Measurements from ENCODE around the gene GNMT.

DNA sequence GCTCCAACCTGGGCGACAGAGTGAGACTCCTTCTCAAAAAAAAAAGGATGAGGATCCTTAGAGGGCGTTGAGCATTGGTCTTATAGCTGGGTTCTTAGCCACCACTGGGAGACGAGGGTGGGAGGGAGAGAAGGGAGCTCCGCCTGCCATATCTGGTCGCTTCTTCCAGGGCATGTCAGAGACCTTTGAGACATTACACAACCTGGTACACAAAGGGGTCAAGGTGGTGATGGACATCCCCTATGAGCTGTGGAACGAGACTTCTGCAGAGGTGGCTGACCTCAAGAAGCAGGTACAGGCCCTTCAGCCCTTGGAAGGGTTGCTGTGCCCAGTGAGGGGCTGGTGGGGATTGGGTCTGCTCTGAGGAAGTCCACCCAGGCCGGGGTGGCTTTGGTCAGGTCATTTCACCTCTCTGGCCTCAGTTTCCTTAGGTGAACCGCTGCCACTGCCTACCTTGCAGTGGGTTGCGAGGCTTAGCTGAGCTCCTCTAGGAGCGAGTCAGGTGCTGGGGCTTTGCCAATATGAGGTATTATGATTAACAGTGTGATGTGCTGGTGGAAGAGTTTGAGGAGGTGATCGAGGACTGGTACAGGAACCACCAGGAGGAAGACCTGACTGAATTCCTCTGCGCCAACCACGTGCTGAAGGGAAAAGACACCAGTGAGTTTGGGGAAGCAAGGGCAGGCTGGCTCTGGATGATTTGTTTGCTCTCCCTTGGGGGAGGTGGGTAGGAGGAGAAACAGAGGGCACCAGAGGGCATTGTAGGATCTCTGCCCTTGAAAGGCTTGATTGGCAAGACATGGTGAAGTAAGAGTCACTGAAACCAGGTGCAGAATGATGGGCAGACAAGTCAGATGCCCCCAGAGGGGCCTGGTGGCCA is 22.8 kb upstream of the GNMT start:
- no peak for TF ChIP-seq SMC3 (conservative IDR thresholded peaks at IDR 0.05; ENCODE audit: insufficient read depth, low read depth, low read length)
- TF ChIP-seq JUN (IDR thresholded peaks at IDR 0.05; ENCODE audit: borderline replicate concordance, low read depth, low read length) = no peak
- TF ChIP-seq JUN (CRISPR knock-in tag; IDR thresholded peaks at IDR 0.05; ENCODE audit: borderline replicate concordance) = no peak
- no peak for TF ChIP-seq SP1 (CRISPR knock-in tag; IDR thresholded peaks at IDR 0.05)

All from K562 (cell line).